ENCODE measurements around the gene KLRC4. TPM values are rescaled to one million over a fixed set of nuclear protein-coding genes. Genes with fewer than 3 reads are reported as not detected.
"Not testable (repeated sequence)": the region's sequence is repeated elsewhere in the genome, so short reads cannot be mapped to it uniquely, and the experiment has no call there.

The KLRC4 gene
- total and polyA plus RNA-seq, 2 of the 8 experiments (the other 6 are each of a cell fraction or from before 2014, with no cell fraction given): not detected

- H3K18ac ChIP-seq (ENCODE audit: extremely low read depth, low read length); H4K5ac ChIP-seq (ENCODE audit: insufficient read length, low read depth, low read length); H3K4me1 ChIP-seq (replicated peaks in 1 of 4; ENCODE audit: control insufficient read depth in 3 of 4, insufficient read depth in 4 of 4, low read length in 3 of 4); POLR2A ChIA-PET (ENCODE audit: partially characterized antibody); H3K23ac ChIP-seq (ENCODE audit: insufficient read length); H3K9ac ChIP-seq (replicated peaks in 1 of 4; ENCODE audit: extremely low read depth in 1 of 4, low read depth in 3 of 4, low read length in 3 of 4); H3K79me2 ChIP-seq (ENCODE audit: control insufficient read depth in 1 of 2, insufficient read depth in 2 of 2, low read length in 2 of 2); FAIRE-seq; H3K4me2 ChIP-seq (ENCODE audit: insufficient read depth in 1 of 2, low read depth in 2 of 2, low read length in 2 of 2); H2BK120ac ChIP-seq (replicated peaks; ENCODE audit: low read depth, low read length); H2BK15ac ChIP-seq (ENCODE audit: low read length); H3K23me2 ChIP-seq (ENCODE audit: low read depth, low read length); H4K8ac ChIP-seq (ENCODE audit: extremely low read depth, insufficient read depth, low read length); H2BK5ac ChIP-seq (ENCODE audit: low read depth, low read length); H4K91ac ChIP-seq (replicated peaks; ENCODE audit: insufficient read length, low read length); H3K27ac ChIP-seq (ENCODE audit: low read depth, low read length); H2BK12ac ChIP-seq (ENCODE audit: low read depth, low read length); H4K20me1 ChIP-seq (replicated peaks in 1 of 2; ENCODE audit: control insufficient read depth in 1 of 2, insufficient read depth in 2 of 2, low read length in 2 of 2); H3K27me3 ChIP-seq (replicated peaks in 1 of 4; ENCODE audit: control insufficient read depth in 3 of 4, extremely low read depth in 1 of 4, insufficient read depth in 3 of 4, low read length in 3 of 4); H3K9me3 ChIP-seq (ENCODE audit: insufficient read depth in 2 of 2, low read depth in 1 of 2, low read length in 1 of 2); H3K56ac ChIP-seq (replicated peaks; ENCODE audit: insufficient read length, low read depth, low read length); H3K14ac ChIP-seq (ENCODE audit: insufficient read length); H3K36me3 ChIP-seq (ENCODE audit: control insufficient read depth in 2 of 4, insufficient read depth in 4 of 4, low read length in 3 of 4); DNase-seq (ENCODE audit: low read depth in 1 of 2, low spot score in 2 of 2); H3K4me3 ChIP-seq (ENCODE audit: extremely low read depth in 1 of 4, insufficient read depth in 2 of 4, low read depth in 3 of 4, low read length in 4 of 4); H2AK5ac ChIP-seq (ENCODE audit: low read depth, low read length); H3K4ac ChIP-seq (replicated peaks; ENCODE audit: insufficient read length, low read depth, low read length); H2BK20ac ChIP-seq (ENCODE audit: low read length); H3K79me1 ChIP-seq (ENCODE audit: low read depth, low read length); H2AFZ ChIP-seq (ENCODE audit: low read length): not testable (repeated sequence)
- 95% methylated on average over 7 of the region's 7 CpGs; no CpG with 5 or more reads in 1 of the 2 experiments for WGBS, 2 experiments (ENCODE audit: extremely low coverage in 1 of 2, insufficient coverage in 1 of 2, insufficient read length in 1 of 2, insufficient replicate concordance in 2 of 2, low coverage in 1 of 2, low lambda C conversion rate in 2 of 2, missing lambda C conversion rate in 1 of 2)
- CTCF ChIA-PET (ENCODE audit: partially characterized antibody): interaction anchor here (0.7 kb wide), 1 partner anchor 16 kb away, joined by 3 read pairs; no protein-coding TSS in a partner anchor
Measured at GRCh38 chr12:10390991-10391390, 18.6 kb downstream of the KLRC4 start.

All from H1 (cell line).